HG03442 (cell line): Measurements from ENCODE around the gene PRKCSH.
"Not testable (repeated sequence)": the region's sequence is repeated elsewhere in the genome, so short reads cannot be mapped to it uniquely, and the experiment has no call there.

Experiments used
- ATAC-seq: cut with Tn5 transposase; IDR thresholded peaks from one replicate; pipeline ENCODE4 v1.9.1; 2021; ENCODE audit warnings: mild to moderate bottlenecking, moderate library complexity; ENCODE audit not compliant: unreplicated experiment

PRKCSH gene, protein sequence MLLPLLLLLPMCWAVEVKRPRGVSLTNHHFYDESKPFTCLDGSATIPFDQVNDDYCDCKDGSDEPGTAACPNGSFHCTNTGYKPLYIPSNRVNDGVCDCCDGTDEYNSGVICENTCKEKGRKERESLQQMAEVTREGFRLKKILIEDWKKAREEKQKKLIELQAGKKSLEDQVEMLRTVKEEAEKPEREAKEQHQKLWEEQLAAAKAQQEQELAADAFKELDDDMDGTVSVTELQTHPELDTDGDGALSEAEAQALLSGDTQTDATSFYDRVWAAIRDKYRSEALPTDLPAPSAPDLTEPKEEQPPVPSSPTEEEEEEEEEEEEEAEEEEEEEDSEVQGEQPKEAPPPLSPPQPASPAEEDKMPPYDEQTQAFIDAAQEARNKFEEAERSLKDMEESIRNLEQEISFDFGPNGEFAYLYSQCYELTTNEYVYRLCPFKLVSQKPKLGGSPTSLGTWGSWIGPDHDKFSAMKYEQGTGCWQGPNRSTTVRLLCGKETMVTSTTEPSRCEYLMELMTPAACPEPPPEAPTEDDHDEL

DNA sequence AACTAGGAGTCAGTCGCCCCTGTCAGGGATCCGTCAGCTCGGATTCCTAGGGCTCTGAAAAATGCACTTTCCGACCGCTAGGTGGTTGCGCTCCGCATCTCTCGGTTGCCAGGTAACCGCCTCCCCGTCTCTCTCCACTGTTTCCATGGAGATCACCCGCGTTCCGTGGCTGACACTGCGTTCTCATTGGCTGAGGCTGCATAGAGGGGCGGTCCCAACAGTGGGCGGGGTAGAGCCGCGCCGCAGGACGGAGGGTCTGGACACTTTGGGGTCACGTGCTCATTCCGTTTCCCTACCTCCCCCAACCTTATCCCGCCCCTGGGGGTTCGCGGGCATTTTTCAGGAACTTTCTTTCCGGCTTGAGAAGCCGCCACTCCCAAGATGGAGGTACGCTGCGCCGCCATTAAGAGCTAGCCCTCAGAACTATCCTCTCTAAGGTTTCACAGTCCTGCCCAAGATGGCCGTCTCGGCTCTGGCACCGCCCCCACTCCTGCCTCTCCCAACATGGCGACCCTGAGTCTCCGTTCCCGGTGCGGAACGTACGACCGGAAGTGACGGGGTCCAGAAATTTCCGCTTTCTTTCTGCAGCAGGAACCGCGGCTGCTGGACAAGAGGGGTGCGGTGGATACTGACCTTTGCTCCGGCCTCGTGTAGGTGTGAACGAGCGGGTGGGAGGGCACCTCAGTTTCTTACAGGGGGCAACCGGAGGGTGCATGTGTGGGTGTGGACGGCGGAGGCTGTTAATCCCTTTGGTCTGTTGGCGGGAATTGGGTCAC, at the start of gene PRKCSH, which contains the start of gene ODAD3:
Gene PRKCSH (plus strand): TSS at position 579 of the 776 bp plus-strand sequence. CDS start 483 bp downstream, outside the sequence.
Gene ODAD3 (minus strand): TSS at position 65 of the 776 bp plus-strand sequence. CDS start 105 bp downstream, outside the sequence.
- ATAC-seq, result peak; percentile 86

DNA sequence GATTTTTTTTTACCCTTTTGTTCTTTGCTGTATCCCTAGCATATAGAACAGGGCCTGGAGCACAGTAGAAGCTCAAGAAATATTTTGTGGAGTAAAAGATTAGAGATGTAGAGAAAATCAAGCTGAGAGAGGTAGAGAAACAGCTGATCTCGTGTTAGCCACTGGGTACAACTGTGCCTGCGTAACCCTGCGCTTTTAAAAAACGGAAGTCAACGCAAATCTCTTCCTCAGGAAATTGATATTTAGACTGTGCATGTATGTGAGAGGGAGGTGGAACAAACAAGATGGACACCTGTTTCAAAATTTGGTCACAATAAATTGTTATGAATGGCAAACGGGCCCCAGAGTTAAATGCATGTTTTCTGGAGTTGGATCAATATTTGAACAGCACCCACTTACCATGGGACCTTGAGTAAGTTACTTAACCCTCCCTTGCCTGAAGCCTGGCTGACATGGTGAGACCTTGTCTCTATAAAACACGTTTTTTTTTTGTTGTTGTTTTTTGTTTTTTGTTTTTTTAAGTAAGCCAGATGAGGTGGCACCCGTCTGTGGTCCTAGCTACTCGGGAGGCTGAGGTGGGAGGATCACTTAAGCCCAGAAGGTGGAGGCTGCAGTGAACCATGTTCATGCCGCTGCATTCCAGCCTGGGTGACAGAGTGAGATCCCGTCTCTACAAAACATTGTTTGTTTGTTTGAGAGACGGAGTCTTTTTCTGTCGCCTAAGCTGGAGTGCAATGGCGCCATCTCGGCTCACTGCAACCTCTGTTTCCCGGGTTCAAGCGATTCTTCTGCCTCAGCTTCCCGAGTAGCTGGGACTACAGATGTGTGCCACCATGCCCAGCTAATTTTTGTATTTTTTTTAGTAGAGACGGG, 48.0 kb upstream of the PRKCSH start:
- ATAC-seq, result no peak

DNA sequence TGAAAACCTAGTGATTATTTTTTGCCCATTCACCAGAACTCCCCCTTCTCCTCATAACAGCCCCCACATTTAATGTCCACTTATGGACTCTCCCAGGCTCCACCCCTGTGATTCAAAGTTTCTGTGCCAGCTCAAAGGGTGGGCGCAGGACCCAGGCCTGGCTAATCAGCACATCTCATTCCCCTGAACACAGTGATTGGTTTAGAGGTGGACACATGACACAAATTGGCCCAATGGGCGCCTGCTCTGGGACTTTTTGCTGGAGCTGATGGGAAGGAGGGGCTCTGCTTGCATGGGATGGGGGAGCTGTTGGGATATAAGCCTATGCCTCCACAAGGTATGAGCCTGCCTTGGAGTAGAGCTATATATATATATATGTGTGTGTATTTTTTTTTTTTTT, 45.1 kb upstream of the PRKCSH start:
- no peak for ATAC-seq

DNA sequence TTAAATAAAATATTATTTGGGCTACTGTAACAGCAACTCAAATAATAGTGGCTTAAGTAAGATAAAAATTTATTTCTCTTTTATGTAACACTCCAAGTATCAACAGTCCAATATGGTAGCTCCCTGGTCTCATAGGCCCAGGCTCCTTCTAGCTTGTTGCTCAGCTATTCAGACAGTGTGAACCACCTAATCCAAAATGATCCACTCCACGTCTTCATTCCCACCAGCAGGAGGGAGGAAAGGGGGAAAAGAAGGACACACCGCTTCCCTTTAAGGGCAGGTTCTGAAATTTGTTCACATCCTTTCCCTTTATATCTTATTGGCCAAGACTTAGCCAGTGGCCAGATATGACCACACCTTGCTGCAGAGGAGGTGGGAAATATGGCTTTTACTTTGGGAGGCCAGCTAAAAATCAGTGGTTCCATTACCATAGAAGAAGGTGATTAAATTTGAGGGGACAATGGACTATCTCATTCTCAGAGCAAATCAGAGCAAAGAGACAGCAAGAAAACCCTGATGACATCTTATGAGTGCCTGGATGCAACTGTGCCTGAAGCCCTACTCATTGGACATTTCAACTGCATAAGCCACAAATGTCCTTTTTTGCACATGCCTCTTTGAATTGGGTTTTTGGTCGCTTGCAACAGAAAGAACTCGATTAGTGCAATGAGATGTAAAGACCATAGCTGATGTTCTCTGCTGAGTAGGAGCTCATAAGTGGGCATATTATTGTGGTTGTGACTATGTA, 44.3 kb upstream of the PRKCSH start:
- no peak for ATAC-seq

DNA sequence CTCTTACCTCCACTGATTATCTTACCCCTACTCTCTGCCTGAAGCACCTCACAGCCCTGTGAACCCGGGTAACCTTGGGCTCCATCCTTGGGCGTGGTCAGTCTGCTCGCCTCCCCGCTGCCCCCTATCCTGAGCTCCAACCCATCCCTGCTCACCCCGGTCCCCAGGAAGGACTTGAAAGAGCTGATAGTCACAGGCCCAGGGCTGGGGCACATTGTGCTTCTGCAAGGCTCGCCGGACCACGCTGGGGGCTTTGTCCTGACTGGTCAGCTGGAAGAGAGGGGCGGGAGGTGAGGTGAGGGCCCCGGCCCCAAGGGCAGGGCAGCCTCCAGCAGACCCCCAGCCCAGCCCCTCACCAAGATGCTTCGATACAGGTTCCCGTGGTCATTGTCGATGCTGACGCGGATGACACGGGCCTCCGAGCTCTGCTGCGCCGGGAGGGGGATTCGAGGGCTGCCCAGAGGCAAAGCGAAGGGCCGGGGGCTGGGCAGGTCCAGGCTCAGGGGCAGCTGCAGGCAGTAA, 38.3 kb upstream of the PRKCSH start:
- ATAC-seq, result no peak

DNA sequence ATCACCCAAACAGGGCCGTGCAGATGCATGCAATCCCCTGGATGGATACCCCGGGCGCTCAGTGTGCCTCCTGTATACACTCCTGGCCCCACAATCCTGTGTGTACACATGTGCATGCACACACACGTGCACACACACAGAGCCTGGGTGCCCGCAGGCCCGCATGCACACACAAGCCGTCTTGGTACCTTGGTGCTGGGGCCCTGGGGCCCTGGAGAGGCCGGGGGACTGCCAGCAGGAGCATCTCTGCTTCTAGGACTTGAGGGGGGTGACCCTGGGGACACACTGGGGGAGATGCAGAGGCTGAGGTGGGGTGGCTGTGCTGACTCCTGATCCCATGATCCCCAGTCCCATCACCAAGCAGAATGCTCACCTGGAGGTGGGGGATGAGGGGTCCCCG, 35.8 kb upstream of the PRKCSH start:
- ATAC-seq, result no peak

DNA sequence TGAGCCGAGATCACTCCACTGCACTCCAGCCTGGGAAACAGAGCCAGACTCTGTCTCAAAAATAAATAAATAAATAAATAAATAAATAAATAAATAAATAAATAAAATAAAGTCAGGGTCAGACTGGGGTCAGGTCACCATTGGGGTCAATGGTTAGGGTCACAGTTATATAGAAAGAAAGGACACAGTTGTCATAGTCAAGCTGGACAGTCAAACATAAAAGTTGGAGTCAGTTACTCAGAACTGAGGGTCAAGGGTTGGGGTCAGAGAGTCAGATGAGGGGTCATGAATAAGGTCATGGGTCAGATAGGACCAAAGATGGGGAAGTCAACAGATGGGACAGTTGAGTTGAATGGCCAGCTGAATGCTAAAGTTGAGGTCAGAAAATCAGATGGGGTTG, 34.6 kb upstream of the PRKCSH start:
- ATAC-seq, result no peak

DNA sequence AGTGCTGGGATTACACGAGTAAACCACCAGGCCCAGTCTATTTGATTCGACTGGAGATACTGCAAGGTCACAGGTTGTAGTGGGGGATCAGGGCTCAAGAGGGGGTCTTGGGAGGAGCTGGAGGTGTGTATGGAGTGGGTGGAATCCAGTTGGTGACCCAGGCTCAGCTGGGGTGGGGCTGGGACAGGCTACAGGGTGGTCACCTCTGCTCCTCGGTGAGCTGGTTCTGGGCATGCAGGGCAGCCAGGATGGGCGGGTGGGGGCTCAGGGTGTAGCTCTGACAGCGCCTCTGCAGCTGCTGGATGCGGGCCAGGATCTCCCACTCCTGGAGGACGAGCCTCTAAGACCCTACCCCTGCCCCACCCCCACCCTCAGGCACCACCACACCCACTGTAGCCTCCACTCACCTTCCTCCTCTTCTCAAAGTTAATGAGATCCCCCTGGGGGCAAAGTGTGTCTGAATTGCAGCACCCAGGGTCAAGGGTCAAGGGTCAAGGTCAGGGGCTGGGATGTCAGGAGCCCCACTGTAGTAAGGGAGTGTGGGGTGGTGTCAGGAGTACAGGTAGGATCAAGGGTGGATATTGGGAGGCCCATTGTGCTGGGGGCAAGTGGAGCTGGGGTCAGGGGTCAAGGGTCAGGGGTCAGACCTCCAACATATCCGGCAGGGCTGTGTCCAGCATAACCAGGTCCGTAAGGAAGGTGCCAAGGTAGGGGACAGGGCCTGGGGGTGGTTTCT, 33.5 kb upstream of the PRKCSH start:
- no peak for ATAC-seq

DNA sequence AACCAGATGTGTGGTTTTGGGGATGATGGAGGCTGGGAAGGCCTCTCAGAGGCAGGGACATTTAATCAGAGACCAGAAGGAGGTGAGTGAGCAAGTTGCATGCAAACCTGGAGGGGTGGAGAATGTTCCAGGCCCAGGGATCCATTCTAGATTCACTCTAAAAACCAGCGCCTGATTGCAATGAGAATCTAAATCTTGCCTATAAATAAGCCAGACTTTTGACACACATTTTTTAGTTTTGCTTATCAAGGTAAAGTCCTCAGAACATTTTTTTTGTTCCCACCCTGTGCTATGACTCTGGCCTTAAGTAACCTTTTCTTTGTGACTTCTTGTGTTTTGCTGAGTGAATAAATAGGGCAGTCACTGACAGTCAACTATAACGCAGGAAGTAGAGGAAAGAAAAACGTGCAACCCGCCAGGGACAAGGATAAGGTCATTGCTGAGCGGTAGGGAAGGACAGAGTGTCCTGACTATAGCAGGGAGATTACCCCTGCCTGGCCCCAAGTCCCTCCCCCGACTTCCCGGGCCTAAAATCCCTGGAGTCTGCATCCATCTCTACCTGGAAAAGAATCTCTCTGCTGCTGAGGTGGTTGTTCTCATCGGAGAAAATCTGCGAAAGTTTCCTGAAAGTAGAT, 30.7 kb upstream of the PRKCSH start:
- ATAC-seq, result no peak

DNA sequence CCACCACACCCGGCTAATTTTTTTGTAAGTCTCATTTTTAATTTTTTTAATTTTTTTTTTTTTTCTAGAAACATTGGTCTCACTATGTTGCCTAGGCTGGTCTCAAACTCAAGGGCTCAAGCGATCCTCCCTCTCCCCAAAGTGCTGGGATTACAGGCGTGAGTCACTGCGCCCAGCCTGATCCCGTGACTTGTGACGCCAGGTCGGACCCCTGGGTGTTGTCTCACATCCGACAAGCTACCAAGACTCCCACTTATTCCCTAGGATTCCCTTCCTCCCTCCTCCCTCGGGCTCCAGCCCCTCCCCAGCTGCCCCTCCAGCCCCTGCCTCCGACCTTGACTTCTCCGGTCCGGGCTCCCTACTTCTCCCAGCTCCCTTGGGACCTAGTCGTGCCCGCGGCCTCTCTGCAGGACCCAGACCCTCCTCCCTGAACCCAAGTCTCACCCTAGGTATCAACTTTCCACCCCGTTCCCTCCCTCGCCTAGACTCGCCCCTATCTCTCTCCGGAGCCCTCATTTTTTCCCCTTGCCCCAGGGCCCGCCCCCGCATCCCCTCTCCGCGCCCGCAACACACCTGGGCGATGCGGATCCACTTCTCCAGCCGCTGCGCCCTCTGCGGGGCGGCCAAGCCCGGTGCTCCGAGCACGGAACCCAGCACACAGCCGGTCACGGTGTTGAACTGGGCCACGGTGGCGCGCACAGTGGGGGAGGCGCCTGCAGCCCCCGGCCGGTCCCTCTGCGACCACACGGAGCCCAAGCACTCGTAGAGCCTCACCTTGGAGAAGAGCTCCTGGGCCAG, 29.4 kb upstream of the PRKCSH start:
- ATAC-seq, result no peak

DNA sequence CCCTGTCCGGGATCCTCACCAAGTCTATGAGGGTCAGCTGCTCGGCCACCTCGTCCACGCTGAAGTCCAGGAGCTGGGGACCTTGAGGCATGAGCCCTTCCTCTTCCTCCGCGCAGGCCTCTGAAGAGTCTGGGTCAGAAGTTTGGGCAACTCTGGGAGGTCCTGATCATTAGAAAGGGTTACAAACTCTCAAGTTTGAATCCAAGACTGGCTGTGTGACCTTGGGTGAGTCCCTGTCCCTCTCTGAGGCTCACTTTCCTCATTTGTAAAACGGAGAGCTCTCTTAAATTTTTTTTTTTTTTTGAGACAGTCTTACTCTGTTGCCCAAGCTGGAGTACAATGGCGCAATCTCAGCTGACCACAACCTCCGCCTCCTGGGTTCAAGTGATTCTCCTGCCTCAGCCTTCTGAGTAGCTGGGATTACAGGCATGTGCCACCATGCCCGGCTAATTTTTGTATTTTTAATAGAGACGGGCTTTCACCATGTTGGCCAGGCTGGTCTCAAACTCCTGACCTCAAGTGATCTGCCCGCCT, 28.7 kb upstream of the PRKCSH start:
- not testable (repeated sequence) for ATAC-seq

DNA sequence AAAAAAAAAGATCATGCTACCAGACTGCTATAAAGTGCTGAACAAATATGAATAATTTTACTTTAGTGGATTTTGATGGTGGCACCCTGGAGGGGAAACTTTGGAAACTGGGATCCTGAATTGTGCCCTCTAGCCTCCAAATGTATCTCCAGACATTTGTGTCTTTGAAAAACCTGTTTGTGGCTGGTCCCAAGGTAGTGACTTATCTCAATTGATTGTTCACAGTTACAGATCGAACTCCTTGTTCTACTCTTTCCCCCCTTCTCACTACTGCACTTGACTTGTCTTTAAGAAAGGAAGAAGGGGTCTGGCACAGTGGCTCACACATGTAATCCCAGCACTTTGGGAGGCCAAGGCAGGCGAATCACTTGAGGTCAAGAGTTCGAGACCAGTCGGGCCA, 26.8 kb upstream of the PRKCSH start:
- ATAC-seq, result no peak

DNA sequence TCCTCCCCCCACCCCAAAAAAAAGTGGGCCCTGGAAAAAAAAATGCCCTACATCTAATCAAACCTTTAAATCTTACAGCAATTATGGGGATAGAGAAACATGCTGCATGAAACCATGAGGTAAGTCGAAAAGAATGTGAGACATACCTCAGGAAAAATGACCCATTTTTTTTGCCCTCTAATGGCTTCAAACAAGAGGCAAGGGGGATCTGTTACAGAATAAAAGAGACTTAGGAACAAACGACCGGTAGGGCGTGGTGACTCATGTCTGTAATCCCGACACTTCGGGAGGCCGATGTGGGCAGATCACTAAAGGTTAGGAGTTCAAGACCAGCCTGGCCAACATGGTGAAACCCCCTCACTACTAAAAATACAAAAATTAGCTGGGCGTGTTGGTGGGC, 24.8 kb upstream of the PRKCSH start:
- no peak for ATAC-seq

DNA sequence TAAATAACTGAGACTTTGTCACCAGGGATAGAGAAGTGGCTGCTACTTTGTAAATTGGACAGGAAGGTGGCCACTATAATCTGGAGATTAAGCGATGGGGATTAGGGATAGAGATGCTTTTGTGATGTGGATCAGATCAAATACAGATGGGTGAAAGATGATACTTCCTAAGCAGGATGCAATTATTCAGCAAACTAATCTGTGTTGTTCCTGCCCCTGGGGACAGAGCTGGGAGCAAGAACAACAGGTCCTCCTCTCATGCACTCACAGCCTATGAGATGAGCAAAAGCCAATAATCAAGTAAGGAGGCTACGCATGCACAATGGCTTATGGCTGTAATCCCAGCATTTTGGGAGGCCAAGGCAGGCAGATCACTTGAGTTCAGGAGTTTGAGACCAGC, 20.9 kb upstream of the PRKCSH start:
- no peak for ATAC-seq

DNA sequence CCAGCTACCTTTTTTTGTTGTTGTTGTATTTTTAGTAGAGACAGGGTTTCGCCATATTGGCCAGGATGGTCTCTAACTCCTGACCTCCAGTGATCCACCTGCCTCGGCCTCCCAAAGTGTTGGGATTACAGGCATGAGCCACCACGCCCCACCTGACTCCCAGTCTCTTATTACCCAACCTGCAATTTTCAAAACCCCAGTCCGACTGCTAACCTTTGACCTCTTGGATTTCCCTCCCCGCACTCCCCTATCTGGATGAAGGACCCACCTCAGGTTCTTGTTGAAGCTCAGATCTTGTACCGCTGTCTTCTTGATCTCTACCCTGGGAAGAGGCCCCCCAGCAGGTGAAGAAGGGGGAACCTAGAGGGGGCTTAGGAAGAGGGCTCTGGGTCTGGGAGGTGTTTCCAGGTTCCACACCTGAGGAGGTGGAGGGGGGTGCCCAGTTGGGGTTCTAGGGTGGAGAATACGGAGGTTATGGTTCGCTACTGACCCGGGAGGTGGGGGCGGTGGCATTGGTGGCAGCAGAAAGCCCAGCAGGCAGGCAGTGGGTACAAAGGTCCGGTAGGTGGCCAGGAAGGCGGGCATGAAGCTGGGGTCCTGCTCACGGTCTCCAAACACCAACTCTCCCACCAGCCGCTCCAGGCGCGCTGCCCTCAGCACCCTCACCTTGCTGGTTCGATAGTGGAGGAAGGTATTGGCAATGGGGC, 18.9 kb upstream of the PRKCSH start:
- no peak for ATAC-seq

DNA sequence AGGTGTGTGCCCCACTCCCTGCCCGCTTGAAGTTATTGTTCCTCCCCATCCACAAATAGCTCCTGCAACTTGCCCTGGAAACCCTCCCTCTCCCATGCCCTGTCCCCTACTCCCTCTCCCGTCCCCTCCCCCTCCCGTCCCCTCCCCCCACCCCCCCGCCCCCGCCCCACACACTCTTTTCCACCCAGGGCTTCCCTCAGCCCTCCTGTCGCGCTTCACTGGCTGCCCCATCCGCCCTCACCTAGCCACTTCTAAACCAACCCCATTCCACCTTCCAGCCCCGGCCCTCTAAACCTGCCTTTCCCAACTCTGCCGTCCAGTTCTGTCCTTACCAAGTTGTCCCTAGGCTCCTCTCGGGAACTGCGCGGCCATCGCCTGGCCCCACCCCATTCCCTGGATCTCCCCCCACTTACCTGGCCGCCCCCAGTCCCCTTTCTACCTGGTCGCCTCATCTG, 17.3 kb upstream of the PRKCSH start:
- no peak for ATAC-seq
